Measurements from ENCODE around the gene ZFP69. TPM values are rescaled to one million over a fixed set of nuclear protein-coding genes. Genes with fewer than 3 reads are reported as not detected.

The ZFP69 gene
- total RNA-seq, 1 experiment from 2014 or later, result not detected

DNA sequence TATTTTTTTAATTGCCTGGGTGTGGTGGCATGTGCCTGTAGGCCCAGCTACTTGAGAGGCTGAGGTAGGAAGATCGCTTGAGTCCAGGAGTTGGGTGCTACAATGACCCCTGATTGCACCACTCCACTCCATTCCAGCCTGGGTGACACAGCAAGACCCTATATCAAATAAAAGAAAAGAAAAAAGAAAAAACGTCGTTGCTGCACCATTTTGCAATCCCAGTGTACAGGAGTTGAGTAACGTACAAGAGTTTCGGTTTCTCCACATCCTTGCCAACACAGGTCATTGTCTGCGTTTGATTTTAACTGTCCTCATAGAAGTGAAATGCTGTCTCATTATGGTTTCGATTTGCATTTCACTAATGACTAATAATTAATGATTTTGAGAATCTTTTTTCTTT, 62.2 kb downstream of the ZFP69 start:
- POLR2A ChIA-PET, result no interaction called here
- TF ChIP-seq JUND (IDR thresholded peaks at IDR 0.05) (no peak), POLR2AphosphoS5 (IDR thresholded peaks at IDR 0.05; ENCODE audit: low read depth, low read length) (no peak), SRF (IDR thresholded peaks at IDR 0.05; ENCODE audit: low read depth) (no peak), CBX3 (IDR thresholded peaks at IDR 0.05; ENCODE audit: low read depth) (no peak), RAD21 (IDR thresholded peaks at IDR 0.05; ENCODE audit: low read depth) (no peak), ELF1 (IDR thresholded peaks at IDR 0.05; ENCODE audit: borderline replicate concordance, low read depth) (no peak), SIN3A (IDR thresholded peaks at IDR 0.05; ENCODE audit: low read depth) (no peak), SP1 (IDR thresholded peaks at IDR 0.05; ENCODE audit: low read depth) (no peak), EGR1 (IDR thresholded peaks at IDR 0.05; ENCODE audit: low read depth) (no peak), YY1 (IDR thresholded peaks at IDR 0.05; ENCODE audit: extremely low read depth, insufficient replicate concordance, low read depth, low read length) (no peak), POLR2A (IDR thresholded peaks at IDR 0.05; ENCODE audit: borderline replicate concordance, extremely low read depth, insufficient read depth, insufficient read length) (no peak), ZNF274 (IDR thresholded peaks at IDR 0.05; ENCODE audit: low read depth, low read length) (no peak), REST (IDR thresholded peaks at IDR 0.05; ENCODE audit: low read depth) (no peak), EZH2phosphoT487 (IDR thresholded peaks at IDR 0.05; ENCODE audit: borderline replicate concordance) (no peak), TCF7L2 (IDR thresholded peaks at IDR 0.05; ENCODE audit: borderline replicate concordance, extremely low read depth, insufficient read depth, insufficient read length) (no peak), FOSL1 (IDR thresholded peaks at IDR 0.05; ENCODE audit: low read depth) (no peak), EZH2 (IDR thresholded peaks at IDR 0.05) (no peak)
- TF ChIP-seq, protein P1, sequence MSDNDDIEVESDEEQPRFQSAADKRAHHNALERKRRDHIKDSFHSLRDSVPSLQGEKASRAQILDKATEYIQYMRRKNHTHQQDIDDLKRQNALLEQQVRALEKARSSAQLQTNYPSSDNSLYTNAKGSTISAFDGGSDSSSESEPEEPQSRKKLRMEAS (IDR thresholded peaks at IDR 0.05), result no peak
- TF ChIP-seq, protein P2, sequence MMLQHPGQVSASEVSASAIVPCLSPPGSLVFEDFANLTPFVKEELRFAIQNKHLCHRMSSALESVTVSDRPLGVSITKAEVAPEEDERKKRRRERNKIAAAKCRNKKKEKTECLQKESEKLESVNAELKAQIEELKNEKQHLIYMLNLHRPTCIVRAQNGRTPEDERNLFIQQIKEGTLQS (IDR thresholded peaks at IDR 0.05), result no peak
- TF ChIP-seq, protein P3, sequence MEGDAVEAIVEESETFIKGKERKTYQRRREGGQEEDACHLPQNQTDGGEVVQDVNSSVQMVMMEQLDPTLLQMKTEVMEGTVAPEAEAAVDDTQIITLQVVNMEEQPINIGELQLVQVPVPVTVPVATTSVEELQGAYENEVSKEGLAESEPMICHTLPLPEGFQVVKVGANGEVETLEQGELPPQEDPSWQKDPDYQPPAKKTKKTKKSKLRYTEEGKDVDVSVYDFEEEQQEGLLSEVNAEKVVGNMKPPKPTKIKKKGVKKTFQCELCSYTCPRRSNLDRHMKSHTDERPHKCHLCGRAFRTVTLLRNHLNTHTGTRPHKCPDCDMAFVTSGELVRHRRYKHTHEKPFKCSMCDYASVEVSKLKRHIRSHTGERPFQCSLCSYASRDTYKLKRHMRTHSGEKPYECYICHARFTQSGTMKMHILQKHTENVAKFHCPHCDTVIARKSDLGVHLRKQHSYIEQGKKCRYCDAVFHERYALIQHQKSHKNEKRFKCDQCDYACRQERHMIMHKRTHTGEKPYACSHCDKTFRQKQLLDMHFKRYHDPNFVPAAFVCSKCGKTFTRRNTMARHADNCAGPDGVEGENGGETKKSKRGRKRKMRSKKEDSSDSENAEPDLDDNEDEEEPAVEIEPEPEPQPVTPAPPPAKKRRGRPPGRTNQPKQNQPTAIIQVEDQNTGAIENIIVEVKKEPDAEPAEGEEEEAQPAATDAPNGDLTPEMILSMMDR (IDR thresholded peaks at IDR 0.05 in 2 of 3, conservative IDR thresholded peaks at IDR 0.05 in 1 of 3; ENCODE audit: borderline replicate concordance in 1 of 3, insufficient read depth in 1 of 3, low read depth in 2 of 3, low read length in 2 of 3), result no peak
- CTCF ChIA-PET, result no interaction called here
- no peak overlapping the region for H3K27ac ChIP-seq (ENCODE audit: low read depth, low read length)
- no TSS peak for BruUV-seq (replicated peaks)
- no peaks in the 10 kb centered on the region for H3K79me2 ChIP-seq (ENCODE audit: insufficient read depth, low read length)
- H3K36me3 ChIP-seq (ENCODE audit: control insufficient read depth in 1 of 2, insufficient read depth in 2 of 2, low read length in 2 of 2), result peaks cover 0 to 3% of the 10 kb centered on the region in 2 experiments; a peak in 2 of 4 replicates
- no peaks in the 10 kb centered on the region for H3K9me3 ChIP-seq (ENCODE audit: control insufficient read depth in 1 of 2, insufficient read depth in 1 of 2, low read depth in 1 of 2, low read length in 2 of 2)
- H3K4me1 ChIP-seq (ENCODE audit: control insufficient read depth in 1 of 2, insufficient read depth in 2 of 2, low read length in 2 of 2), result no peaks in the 10 kb centered on the region
- H3K4me3 ChIP-seq (replicated peaks in 1 of 2; ENCODE audit: low read depth in 1 of 2, low read length in 2 of 2), result no peak overlapping the region
- H3K27me3 ChIP-seq (ENCODE audit: insufficient read depth, low read length), result no peaks in the 10 kb centered on the region
- ATAC-seq (no peak), DNase-seq (ENCODE audit: low read depth, low spot score) (no peak)
- no peak overlapping the region for H3K4me2 ChIP-seq (ENCODE audit: low read length)
- no peak overlapping the region for H2AFZ ChIP-seq (ENCODE audit: low read depth, low read length, poor library complexity, severe bottlenecking)
- H4K20me1 ChIP-seq (ENCODE audit: insufficient read depth), result no peaks in the 10 kb centered on the region
- H3K9me2 ChIP-seq (ENCODE audit: insufficient read depth), result no peaks in the 10 kb centered on the region
- intact Hi-C loops (cut with micrococcal nuclease), result no loop called here
- RAD21 ChIA-PET (ENCODE audit: low non-redundant PET in 1 of 2, low total read pairs in 2 of 2, uncharacterized antibody in 2 of 2, unreplicated experiment in 2 of 2), result no interaction called here
- H3K9ac ChIP-seq (ENCODE audit: low read length), result no peak overlapping the region
